NCI-H2107 treated with DMSO at 0.1 percent for 48 hours (cell line): Measurements from ENCODE around the gene EME1.
"Not testable (repeated sequence)": the region's sequence is repeated elsewhere in the genome, so short reads cannot be mapped to it uniquely, and the experiment has no call there.

Source experiments
- DNase-seq: peaks from one replicate; lab custom pipeline; 2025; ENCODE audit not compliant: unreplicated experiment; lab: John Stamatoyannopoulos, UW

EME1 gene, protein sequence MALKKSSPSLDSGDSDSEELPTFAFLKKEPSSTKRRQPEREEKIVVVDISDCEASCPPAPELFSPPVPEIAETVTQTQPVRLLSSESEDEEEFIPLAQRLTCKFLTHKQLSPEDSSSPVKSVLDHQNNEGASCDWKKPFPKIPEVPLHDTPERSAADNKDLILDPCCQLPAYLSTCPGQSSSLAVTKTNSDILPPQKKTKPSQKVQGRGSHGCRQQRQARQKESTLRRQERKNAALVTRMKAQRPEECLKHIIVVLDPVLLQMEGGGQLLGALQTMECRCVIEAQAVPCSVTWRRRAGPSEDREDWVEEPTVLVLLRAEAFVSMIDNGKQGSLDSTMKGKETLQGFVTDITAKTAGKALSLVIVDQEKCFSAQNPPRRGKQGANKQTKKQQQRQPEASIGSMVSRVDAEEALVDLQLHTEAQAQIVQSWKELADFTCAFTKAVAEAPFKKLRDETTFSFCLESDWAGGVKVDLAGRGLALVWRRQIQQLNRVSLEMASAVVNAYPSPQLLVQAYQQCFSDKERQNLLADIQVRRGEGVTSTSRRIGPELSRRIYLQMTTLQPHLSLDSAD

DNA sequence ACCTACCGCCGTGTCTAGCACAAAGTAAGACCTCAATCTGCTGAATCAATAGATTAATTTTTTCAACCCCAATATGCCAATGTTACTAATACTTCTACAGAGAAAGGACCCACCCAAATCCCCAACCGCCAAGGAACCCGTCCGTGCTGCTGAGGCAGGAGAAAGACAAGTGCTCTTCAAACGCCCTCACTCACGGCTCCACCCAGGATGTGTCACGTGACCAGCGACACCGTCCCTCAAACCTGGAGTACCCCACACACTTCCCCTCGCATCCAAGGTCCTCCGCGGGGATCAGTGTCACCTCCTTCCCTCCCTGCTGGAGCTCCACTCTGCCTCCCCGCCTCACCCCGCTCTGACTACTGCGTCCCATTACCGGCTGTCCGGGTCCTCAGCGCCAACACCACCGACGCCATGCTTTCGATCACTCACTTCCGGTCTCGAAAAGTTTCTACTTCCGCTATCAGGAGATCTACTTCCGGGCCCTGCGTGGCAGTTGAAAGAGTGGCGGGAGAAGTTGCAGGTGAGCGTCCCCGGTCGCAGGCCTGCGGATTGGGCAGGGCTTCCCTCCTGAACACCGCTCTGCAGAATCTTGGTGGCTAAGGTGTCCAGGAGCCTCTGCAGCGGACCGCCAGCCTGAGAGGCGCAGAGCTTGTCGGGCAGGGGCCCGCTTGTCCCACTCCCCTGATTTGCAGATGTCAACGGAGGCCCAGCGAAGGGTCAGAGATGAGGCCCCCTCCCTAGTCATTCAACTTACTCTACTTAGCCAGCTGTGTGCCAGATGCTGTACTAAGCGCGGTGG lies at the start of gene EME1, which contains the start of gene MRPL27:
Gene EME1, plus strand, starts transcription at position 472 of the 799 bp plus-strand sequence. CDS start 1,980 bp downstream, outside the sequence.
Gene MRPL27, minus strand, starts transcription at position 427 of the 799 bp plus-strand sequence. Its CDS starts 14 bp downstream, at position 413.
- peak; percentile 89 for DNase-seq

DNA sequence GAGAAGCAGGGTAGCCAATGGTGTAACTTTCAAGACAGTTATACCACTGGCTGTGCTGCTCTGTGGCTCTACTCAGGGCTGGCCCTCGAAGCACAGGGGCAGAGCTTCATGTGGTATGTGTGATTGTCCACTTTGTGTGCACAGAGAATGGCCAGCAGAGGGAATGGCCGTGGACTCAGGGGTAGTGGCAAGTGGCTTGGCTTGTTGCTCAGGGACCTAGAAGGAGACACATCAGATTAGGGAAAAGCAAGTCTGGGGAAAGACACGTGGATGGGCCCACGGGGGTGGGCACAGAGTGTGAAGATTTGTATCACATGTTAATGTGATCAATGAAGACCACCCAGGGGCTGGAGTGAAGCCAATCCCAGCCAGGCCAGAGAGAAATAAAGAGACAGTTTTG lies 47.1 kb upstream of the EME1 start:
- DNase-seq: no peak

DNA sequence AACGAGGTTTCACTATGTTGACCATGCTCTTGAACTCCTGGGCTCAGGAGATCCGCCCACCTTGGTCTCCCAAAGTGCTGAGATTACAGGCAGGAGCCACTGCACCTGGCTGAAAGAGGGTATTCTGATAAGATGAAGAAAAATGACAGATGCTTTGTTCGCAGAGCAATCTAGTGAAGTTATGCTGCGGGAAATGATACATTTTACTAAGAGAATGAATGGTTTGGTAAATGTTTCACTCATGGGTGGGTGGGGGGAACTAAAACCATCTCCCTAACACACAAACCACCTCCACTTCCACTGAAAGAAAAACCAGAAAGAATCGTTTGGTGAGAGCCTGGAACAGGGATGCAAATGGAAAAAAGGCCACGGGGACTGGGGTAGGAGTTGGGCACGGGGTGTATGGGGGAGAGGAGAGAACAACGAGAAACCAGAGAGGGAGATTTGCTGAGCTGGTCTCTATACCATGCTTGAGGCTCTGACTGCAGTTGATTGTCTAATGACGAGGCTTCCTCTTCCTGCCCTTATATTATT lies 46.1 kb upstream of the EME1 start:
- DNase-seq: no peak

DNA sequence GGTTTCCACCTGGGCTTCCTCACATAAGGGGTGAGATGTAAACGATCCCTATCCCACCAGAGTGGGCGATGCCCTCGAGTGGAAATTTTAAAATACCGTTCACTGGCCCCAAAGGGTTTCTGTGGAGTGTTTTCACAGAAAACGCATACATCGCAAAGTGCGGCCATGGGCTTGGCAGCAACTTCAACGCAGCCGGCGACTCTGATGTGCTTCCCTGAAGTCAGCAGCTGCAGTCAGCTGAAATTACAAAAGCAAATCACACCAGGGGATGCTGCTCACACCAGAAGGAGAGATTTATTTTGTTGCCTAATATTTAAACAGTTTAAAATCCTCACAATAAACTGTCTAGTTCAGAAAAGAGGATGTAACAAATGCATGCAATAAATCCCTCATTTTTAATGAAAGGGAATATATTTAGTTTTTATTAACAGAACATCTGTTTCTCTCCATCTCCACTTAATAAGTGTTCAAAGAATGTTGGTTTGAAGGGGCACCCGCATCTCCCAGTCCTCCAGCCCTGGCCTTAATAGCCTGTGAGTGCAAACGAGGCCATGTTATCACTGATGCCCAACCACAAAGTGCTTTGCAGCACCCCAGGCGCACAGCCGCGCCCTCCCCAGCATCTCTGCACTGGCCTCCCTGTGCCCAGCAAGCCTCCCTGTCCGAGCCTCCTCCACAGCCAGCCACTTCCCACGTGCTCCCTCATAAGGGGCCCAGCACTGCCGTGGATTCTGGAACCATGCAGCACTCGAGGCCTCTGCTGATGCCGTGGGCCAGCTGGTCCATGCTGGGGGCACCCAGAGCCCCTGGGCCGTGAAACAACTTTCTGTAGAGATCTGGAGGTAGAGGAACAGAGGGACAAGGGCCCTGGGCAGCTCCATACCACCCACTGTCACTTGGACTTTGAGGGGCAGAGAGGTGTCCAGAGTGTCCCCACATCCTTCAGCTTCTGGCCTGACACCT lies 44.4 kb upstream of the EME1 start:
- DNase-seq: no peak

DNA sequence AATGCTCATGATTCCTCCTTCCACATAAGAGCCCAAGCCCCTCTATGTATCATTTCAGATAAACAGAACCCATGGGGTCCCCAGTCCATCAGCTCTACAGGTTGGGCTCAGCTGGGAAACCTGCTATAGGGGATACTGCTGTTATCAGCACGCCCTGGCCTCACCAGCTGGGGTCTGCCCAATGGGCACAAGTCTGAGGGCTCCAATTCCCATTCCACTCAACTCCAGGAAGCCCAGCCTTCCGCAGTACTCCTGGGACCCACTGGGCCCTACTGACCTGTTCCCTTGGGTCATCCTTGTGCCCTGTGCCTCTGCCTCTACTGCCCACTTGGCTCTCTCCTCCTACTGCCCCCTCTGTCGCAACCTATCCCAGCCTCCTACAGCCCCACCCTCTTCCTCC lies 43.3 kb upstream of the EME1 start:
- DNase-seq: no peak

DNA sequence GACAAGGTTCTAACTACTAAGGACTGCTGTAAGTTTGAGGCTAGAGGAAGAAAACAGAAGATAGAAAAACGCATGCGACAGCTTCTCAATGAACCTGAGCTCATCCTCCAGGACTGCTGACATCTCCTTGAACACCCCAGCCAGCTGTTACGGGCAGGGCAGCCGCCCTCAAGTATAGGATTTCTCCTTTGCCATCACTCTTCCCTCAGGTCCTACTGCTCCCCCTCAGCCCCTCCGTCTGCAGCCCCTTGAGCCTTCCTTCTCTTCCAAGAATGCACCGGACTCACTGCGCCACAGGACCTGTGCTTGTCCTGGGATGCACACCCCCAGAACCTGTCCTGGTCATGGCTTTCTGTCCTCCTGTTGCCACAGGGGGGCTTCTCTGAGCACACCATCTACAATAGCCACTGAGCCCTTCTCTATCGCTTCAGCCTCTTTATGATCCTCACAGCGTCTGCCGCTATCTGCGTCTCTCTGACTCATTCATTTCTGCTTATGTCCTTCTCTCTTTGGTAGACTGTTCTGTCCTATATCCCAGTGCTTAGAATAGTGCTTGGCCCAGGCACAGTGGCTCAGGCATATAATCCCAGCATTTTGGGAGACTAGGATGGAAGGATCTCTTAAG lies 42.8 kb upstream of the EME1 start:
- no peak for DNase-seq

DNA sequence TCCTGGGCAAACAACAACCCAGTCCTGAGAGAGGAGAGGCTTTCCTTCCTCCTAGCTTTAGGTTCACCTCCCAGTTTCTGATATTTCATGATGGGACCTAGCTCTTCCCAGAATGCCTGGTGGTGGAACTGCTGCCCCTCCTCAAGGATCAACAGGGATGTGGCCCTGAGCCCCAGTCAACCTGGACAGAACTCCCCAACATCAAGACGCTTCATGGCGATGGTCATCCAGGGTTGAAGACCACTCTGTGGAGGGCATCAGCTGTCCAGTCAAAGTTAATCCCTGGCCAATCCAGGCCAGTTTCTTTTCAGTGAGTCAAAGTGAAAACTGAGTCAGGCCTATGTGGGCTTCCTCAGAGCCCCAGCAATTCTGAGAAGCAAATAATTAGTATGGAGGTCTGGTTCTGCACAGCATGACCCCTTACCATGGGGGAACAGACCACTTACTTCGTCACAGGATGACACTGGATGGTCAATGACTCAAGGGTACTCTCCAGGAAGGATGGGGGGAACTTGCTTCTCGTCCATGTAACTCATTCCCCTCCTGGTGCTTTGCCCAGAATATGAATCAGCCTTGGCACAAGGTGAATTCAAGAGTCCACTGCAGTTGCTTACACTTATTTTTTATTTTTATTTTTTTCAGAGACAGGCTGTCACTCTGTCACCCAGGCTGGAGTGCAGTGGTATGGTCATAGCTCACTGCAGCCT lies 41.8 kb upstream of the EME1 start:
- DNase-seq: no peak

DNA sequence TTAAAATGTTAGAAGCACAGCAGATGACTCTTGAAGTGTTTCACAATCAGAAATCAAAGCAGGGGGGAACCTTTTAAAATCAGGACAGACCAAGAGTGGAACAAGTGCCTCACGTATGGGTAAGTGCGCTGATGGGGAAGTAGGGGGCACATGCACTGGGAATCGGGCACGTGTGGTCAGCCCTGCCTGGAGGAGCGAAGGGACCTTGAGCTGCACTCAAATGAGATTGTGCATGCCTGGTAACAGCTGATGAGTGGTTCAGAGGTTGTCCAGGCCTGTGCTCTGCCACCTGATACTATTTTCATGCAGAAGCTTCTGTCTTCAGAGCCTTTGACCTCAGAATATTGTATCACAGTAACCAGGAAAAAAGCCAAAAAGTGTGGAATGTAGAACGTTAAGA lies 40.8 kb upstream of the EME1 start:
- no peak for DNase-seq

DNA sequence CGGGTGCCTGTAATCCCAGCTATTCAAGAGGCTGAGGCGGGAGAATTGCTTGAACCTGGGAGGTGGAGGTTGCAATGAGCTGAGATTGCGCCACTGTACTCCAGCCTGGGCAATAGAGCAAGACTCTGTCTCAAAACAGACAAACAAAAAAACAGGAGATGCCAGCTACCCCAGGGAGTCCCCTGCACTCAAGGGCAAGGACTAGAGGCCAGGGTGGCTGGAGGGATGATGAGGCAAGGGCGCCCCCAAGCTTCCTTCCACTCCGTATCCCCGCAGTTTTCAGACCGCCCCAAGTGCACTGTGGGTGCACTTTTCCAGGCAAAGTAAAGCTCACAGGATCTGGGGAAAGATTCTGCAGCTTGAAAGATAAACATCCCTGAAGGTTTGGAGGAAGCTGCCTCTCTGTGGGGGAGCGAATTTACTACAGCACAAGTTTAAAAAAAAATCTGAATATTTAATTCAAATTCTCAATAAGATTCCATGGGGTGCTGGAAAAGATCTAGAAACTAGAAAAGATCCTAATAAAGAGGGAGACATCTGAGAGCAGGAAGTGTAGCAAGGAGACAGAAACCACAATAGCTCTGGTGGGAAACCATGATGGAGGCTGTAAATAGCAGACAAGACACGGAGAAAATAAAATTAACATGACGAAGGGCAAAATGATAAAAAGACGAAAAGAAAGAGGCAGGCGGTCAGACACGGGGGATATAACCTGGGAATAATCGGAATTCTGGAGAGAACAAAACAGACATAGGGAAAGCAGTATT lies 39.6 kb upstream of the EME1 start:
- DNase-seq: not testable (repeated sequence)

DNA sequence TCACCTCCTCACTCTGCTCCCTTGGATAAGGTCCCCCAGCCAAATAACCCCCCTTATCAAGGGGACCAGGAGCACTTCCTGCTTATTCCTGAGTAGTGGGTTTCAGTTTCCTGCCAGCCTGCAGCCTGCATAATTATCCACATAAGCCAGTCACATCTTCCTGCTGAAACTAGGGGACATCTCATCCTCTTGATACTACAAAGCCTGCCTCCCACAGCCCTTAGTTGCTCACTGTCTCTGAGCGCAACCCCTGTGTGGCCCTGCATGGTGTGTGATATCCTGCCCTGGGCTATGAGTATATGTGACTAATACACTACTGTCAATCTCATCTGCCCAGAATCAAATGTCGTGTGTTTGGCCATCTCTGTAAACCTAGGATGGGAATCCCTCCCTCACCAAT lies 35.1 kb upstream of the EME1 start:
- no peak for DNase-seq

DNA sequence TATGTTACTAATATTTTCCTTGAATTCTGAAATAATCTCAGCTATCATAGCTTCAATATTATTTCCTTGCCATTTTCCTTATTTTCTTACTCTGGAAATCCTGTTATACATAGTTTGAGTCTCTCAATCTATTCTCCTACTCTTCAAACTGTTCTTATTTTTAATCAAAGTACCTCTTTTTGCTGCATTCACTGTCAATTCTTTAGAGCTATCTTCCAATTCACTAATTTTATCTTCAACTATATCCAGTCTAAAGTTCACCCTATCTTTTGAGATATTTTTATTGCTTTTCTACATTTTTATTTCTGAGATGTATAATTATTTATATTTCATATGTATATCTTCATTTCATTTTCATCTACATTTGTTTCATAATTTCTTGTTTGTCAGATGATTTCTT lies 34.4 kb upstream of the EME1 start:
- no peak for DNase-seq

DNA sequence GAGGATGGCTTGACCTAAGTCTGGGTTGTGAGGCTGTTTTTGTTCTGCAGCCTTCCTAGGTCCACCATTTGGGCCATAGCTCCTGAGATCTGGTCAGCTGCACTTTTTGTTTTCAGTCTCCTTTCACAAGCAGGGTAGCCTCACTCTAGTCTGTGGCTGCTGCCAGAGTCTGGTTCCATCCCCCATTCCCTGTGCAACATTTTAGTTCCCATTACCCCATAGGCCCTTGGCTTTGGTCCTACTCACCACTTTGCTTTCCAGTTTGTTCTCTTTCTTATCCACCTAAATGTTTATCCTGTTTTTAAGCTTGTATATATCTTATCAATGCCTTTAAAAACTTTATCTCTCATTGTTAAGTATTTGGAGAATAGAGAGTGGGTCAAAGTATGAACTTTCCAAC lies 33.6 kb upstream of the EME1 start:
- no peak for DNase-seq

DNA sequence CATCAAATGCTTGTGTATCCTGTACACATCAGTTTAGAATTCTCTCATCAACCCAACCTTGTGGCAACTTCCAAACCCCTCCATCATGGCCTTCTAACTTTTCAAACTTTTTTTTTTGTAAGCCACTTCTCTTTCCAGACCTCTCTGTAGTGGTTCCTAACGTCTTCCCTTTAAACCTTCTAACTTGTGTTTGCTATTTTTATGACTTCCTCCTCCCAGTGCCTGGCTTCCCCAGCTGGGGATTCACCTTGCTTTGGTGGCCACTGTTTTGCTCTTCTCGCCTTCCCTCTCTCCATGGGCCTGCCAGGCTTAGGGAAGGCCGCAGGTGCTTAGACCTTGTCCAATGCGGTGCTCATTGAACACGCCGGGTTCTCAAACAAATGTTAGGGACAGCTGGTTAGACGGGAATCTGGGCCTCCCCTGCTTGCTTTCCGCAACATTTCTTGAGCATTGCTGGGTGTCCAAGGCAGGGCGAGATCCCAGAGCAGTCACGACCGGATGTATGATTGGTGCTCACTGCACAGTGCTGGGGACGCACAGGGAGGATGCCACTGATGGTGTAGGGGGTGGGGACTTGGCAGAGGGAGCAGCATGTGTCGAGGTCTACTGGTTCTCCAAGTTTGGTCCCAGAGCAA lies 28.2 kb upstream of the EME1 start:
- no peak for DNase-seq

DNA sequence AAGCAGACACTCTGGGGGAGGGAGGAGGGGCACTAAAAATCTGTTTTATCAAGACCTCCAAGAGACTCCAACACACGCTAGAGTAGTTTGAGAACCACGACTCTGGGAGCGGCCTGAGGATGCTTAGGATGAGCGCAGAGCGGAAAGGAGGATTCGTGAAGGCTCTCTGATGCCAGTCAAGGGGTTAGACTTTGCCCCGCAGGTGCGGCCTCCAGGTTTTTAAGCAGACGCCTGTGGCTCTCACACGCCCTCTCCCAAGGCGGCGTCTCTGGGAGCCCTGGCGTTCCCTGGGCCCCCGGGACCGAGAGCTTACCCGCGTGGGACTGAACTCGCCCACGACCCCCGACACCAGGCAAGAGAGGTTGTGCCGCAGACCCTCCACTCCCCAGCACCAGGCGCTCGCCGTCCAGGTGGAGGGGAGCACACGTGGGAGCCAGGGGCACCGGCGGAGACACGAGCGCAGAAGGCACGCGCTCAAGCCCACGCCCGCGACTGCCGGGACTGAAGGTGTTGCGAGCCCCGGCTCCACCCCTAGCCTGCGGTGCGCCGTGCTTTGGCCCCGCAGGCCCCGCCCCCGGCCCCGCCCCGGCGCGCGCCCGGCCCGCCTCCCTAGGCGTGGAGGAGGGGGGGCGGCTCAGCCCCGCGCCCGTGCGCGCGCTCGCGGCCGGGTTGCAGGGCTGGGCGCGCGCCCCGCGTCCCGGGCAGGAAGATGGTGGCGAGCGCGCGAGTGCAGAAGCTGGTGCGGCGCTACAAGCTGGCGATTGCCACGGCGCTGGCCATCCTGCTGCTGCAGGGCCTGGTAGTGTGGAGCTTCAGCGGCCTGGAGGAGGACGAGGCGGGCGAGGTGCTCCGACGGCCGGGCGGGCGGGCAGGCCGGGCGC lies 27.4 kb upstream of the EME1 start, which contains the start of gene XYLT2:
Gene XYLT2, plus strand, starts transcription at position 695 of the 881 bp plus-strand sequence. Its CDS starts 15 bp downstream, at position 710.
- DNase-seq: peak; percentile 23

DNA sequence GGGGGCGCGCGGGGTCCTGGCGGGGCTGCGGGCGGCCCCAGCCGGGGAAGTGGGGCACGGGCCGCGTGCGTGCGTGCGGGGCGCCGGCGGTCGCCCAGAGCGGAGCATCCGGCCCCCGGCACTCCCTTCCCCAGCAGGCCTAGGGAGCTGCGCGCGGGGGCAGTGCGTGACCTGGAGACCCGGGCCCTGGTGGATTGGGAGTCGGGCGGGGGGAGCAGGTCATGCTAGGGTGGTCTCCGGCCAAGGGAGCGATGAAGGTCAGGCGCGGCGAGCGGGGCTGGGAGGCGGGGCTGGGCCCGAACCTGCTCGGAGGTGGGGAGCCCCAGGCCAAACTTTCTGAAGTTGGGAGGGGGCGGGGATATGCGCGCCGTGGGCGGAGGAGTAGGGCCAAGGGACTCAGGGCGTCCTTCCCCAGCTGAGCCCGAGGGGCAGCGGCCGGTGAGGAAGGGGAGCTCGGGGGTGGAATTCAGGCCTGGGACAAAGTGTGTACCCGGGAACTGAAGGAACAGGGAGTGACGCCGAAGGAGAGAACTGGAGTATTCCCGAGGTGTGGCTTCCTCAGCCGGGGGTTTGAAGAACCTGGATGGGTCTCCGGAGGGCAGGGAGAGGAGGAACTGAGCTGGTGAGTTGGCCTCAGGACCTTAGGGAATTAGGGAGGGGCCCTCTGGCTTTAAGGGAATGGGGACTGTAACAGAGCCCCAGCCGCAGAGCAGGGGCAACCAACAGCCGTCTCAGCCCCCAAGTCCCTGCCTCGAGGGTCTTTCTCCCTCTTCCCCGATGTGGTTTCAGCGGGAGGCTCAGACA lies 26.5 kb upstream of the EME1 start:
- no peak for DNase-seq
